Fibroblast of pulmonary artery (primary cell): Measurements from ENCODE around the gene OR1N1.

ENCODE experiments used
- DNase-seq: peaks from one replicate; pipeline ENCODE4 v3.0.0-alpha.2; 2010; ENCODE audit warnings: low read depth
- H3K4me3 ChIP-seq: replicated peaks from 2 replicates; pipeline ENCODE4 v1.5.1; 2011; ENCODE audit warnings: low read depth, mild to moderate bottlenecking, control low read depth, low read length, moderate library complexity
- TF ChIP-seq, protein P1 (sequence below): IDR thresholded peaks from 2 replicates; pipeline ENCODE4 v1.5.1; 2011; ENCODE audit warnings: mild to moderate bottlenecking, control low read depth, low read length, inconsistent platforms; ENCODE audit errors: missing control alignments

OR1N1 gene

DNA sequence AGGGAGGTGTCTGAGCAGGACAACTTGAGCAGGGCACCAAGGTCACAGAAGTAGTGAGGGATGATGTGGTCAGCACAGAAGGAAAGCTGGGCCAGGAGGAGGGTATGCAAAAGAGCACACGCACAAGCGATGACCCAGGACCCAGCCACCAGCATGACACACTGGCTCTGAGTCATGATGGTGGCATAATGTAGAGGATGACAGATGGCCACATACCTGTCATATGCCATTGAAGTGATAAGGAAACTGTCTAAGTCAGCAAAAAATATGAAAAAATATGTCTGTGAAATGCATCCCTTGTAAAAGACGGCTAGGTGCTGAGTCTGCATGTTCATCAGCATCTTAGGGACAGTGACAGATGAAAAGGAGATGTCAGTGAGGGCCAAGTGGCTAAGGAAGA, 49.7 kb downstream of the OR1N1 start:
- no peak overlapping the region for H3K4me3 ChIP-seq
- TF ChIP-seq, protein P1, sequence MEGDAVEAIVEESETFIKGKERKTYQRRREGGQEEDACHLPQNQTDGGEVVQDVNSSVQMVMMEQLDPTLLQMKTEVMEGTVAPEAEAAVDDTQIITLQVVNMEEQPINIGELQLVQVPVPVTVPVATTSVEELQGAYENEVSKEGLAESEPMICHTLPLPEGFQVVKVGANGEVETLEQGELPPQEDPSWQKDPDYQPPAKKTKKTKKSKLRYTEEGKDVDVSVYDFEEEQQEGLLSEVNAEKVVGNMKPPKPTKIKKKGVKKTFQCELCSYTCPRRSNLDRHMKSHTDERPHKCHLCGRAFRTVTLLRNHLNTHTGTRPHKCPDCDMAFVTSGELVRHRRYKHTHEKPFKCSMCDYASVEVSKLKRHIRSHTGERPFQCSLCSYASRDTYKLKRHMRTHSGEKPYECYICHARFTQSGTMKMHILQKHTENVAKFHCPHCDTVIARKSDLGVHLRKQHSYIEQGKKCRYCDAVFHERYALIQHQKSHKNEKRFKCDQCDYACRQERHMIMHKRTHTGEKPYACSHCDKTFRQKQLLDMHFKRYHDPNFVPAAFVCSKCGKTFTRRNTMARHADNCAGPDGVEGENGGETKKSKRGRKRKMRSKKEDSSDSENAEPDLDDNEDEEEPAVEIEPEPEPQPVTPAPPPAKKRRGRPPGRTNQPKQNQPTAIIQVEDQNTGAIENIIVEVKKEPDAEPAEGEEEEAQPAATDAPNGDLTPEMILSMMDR = no peak
- DNase-seq = no peak
